Epithelial cell of umbilical artery (primary cell): Measurements from ENCODE around the gene MAP3K1. TPM values are rescaled to one million over a fixed set of nuclear protein-coding genes. Genes with fewer than 3 reads are reported as not detected.

Experiments used
- total RNA-seq: library from RNA; depleted of rRNA; stranded (reverse); fragments of >200 nt; gene quantifications from 2 replicates; pipeline ENCODE4 v1.2.3, GENCODE V29; 2014

MAP3K1 gene
- total RNA-seq: 8.8 and 18.2 TPM in 2 replicates

DNA sequence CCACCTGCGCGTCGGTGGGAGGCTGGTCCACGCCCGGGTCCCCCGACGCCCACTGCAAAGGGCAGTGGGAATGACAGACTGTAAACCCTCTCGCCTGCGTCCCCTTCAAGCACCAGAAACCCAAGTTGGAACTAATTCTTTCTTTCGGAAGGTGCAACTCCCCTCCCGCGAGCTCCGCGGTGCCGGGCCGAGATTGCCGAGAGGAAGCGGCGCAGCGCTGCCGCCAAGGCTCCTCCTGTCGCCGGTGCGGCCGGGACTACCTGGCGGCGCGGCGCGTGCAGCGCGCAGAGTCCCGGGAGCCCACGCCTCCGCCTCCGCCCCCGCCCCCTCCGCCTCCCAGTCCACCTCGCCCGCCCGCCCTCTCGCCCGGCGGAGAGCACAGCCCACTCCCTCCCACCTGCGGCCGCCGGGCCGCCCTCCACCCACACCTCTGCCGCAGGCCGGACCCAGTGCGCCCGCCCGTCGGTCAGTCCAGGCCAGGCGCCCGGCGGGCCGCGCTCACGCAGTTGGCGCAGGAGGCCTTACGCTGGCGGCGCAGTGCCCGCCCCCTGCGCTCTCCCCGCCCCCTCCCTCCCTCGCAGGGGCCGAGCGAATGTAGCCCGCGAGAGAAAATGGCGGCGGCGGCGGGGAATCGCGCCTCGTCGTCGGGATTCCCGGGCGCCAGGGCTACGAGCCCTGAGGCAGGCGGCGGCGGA is at the start of gene MAP3K1:
MAP3K1 (plus strand) TSS at position 587 of the 695 bp plus-strand sequence; CDS start at position 612, 25 bp downstream.

DNA sequence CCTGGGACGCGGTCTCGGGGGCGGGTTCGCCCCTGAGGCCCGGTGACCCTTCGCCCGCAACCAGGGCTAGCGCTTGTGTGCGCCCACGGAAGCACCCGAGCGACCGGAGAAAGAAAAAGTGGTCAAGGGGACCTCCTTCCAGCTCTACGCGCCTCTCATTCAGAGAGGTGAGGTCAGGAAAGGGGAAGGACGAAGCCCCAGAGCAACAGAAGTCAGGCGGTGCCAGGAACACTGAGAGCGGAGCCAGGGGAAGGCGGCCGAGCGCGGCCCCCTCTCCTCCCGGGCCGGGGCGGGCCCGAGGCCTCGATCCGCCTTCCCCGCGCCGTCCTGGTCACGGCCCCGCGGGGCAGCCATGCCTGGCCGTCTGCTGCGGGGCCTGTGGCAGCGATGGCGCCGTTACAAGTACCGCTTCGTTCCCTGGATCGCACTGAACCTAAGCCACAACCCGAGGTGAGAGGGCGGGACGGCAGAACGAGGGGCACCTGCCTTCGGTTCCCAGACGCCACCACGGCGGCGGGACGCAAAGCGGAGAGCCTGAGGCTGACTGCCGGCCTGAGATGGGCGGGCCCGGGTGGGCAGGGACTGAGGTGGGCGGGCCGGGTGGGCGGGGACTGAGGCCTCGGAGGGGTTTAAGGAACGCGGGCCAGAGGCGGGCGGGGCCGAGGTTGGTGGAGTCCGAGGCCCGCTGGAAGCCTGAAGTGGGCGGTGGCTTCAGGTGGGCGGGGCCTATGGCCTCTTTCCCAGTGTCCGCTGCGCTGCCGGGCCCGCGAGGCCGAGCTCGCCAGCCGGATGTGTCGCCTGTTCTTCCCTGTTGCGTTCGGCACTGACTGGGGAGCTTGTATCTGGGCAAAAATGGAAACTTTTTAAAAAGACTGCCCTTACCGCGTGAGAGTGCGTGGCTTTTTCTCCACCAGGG is 94.2 kb downstream of the MAP3K1 start, which contains the start of gene SETD9:
SETD9 (plus strand) TSS at position 303 of the 916 bp plus-strand sequence; CDS start at position 353, 50 bp downstream.

Other genes with a start within 250 kb of the MAP3K1 start
- gene SETD9, start 94.0 kb downstream of the MAP3K1 start, total RNA-seq: 10.4 and 17.0 TPM in 2 replicates
- gene MIER3, start 136.6 kb downstream of the MAP3K1 start, total RNA-seq: 22.9 and 27.9 TPM in 2 replicates